GM12878 (cell line): ENCODE results near the gene ASIC2. TPM values are rescaled to one million over a fixed set of nuclear protein-coding genes. Genes with fewer than 3 reads are reported as not detected.
A peak's percentile ranks its signal among the peaks of the same experiment; 100 is the strongest.

Experiments used
- ATAC-seq: fragments of 200-7000 bp; cut with Tn5 transposase; 3 replicates; pipeline ENCODE4 v1.9.1; 2020; ENCODE audit warnings: mild to moderate bottlenecking, moderate library complexity
- BruUV-seq: library from RNA; stranded (reverse); fragments of 400-500 nt; replicated peaks from 2 replicates; lab custom pipeline; 2021; lab: Mats Ljungman, UMichigan
- CTCF ChIA-PET: fragments of 300-600 bp; sonication (Branson Sonifier 250); formaldehyde crosslinking; extraction: SDS; loops from one replicate; lab custom pipeline; 2021; ENCODE audit warnings: inconsistent platforms; lab: Yijun Ruan, JAX
- POLR2A ChIA-PET: fragments of 350-600 bp; formaldehyde crosslinking; extraction: SDS; loops from one replicate; lab custom pipeline; 2021; ENCODE audit warnings: inconsistent platforms; lab: Charles Lee
- RAD21 ChIA-PET: fragments of 300-600 bp; sonication (Branson Sonifier 250); formaldehyde crosslinking; loops from one replicate; lab custom pipeline; 2023; ENCODE audit warnings: antibody characterized with exemption; ENCODE audit not compliant: unreplicated experiment; lab: Charles Lee
- SMC1A ChIA-PET: fragments of 300-600 bp; sonication (Branson Sonifier 250); formaldehyde crosslinking; loops from one replicate; lab custom pipeline; 2023; ENCODE audit not compliant: unreplicated experiment, uncharacterized antibody; lab: Charles Lee
- DNase-seq: peaks from one replicate; pipeline ENCODE4 v3.0.0-alpha.2; 2011; ENCODE audit warnings: low read depth, low spot score
- FAIRE-seq: peaks from 3 replicates; lab custom pipeline; 2011; peaks lifted over from hg19 to GRCh38; lab: Jason Lieb, UNC
- H2AFZ ChIP-seq: 2 replicates; pipeline ENCODE4 v1.6.0; 2011; ENCODE audit warnings: low read depth, low read length, control low read depth; ENCODE audit not compliant: control insufficient read depth
- H3K27ac ChIP-seq: 2 replicates; pipeline ENCODE4 v1.5.1; 2011; ENCODE audit warnings: control low read depth; ENCODE audit not compliant: control insufficient read depth, insufficient read depth
- H3K27me3 ChIP-seq, 2 experiments: replicated peaks in 1 of 2; 2 replicates each; pipeline versions ENCODE4 v1.6.0 to v1.6.1; 2011; ENCODE audit warnings: low read length in 1 of 2; ENCODE audit not compliant: control insufficient read depth in 2 of 2, insufficient read depth in 2 of 2
- H3K36me3 ChIP-seq, 2 experiments: 2 replicates each; pipeline ENCODE4 v1.5.1; 2011; ENCODE audit warnings: low read length in 1 of 2; ENCODE audit not compliant: control insufficient read depth in 2 of 2, insufficient read depth in 2 of 2
- H3K4me1 ChIP-seq: 2 replicates; pipeline ENCODE4 v1.6.1; 2011; ENCODE audit warnings: mild to moderate bottlenecking, low read length, moderate library complexity, mixed read lengths; ENCODE audit not compliant: control insufficient read depth, insufficient read depth
- H3K4me2 ChIP-seq: 2 replicates; pipeline ENCODE4 v1.6.0; 2011; ENCODE audit warnings: control low read depth; ENCODE audit not compliant: control insufficient read depth, insufficient read depth
- H3K4me3 ChIP-seq: fragments of 200-600 bp; sonication (generic); 2 replicates; pipeline ENCODE4 v1.5.1; 2016
- H3K79me2 ChIP-seq: 2 replicates; pipeline ENCODE4 v1.6.0; 2011; ENCODE audit warnings: low read length; ENCODE audit not compliant: control insufficient read depth, insufficient read depth
- H3K9ac ChIP-seq: 2 replicates; pipeline ENCODE4 v1.8.0; 2011; ENCODE audit warnings: low read length, control low read depth, mixed read lengths; ENCODE audit not compliant: control insufficient read depth, insufficient read depth
- H3K9me3 ChIP-seq: replicated peaks from 3 replicates; pipeline ENCODE4 v1.5.1; 2011; ENCODE audit warnings: mild to moderate bottlenecking, low read length; ENCODE audit not compliant: control insufficient read depth, insufficient read depth
- H4K20me1 ChIP-seq: 2 replicates; pipeline ENCODE4 v1.6.0; 2011; ENCODE audit not compliant: control insufficient read depth, insufficient read depth
- LARP7 ChIP-seq: fragments of 450-650 bp; IDR thresholded peaks from 2 replicates; pipeline ENCODE4 v1.6.1; 2017; ENCODE audit warnings: mild to moderate bottlenecking
- NR2C1 ChIP-seq: fragments of 450-650 bp; IDR thresholded peaks from 2 replicates; pipeline ENCODE4 v1.6.1; 2017; ENCODE audit warnings: antibody characterized with exemption, mild to moderate bottlenecking, moderate library complexity
- POU2F2 ChIP-seq: IDR thresholded peaks from 3 replicates; pipeline ENCODE4 v1.6.1; 2011; ENCODE audit warnings: low read depth, mild to moderate bottlenecking, low read length, borderline replicate concordance
- TCF12 ChIP-seq: IDR thresholded peaks from 2 replicates; pipeline ENCODE4 v1.6.1; 2011; ENCODE audit warnings: low read depth, mild to moderate bottlenecking, low read length
- ZBED1 ChIP-seq: IDR thresholded peaks from 2 replicates; pipeline ENCODE4 v1.6.1; 2016; ENCODE audit warnings: borderline replicate concordance
- WGBS: methylation state at CpG from one replicate; pipeline ENCODE4 v1.1.6; 2016; ENCODE audit warnings: low lambda C conversion rate; ENCODE audit not compliant: insufficient replicate concordance, insufficient coverage; ENCODE audit errors: missing lambda C conversion rate; 5-methylcytosine and 5-hydroxymethylcytosine counted together
- in situ Hi-C: fragments of 300-500 bp; cut with MboI; formaldehyde crosslinking; loops from 9 replicates; pipeline ENCODE4 v1.14.3; 2018; ENCODE audit warnings: mixed read lengths
- intact Hi-C: fragments of 100-400 bp; cut with micrococcal nuclease; formaldehyde crosslinking; loops from one replicate; pipeline ENCODE4 v1.14.2; 2022; ENCODE audit not compliant: unreplicated experiment
- polyA plus RNA-seq, 11 experiments: library from polyadenylated mRNA; depleted of rRNA in 4 of 11; unstranded in 6 of 11; stranded (reverse) in 5 of 11; fragments of >200 nt; fragmentation: Nextera tagmentation in 4 of 11; fragmentation: Illumina TruSeq in 1 of 11; extraction: Ambion mirVana in 4 of 11; extraction: Trizol in 1 of 11; gene quantifications; 1 replicate in 1 of 11; 2 replicates in 10 of 11; pipeline versions ENCODE4 v1.2.1 to v1.2.3, GENCODE V29; 2011 to 2016; ENCODE audit warnings: inconsistent platforms in 2 of 11, missing spikeins in 2 of 11, low read depth in 1 of 11
- total RNA-seq, 4 experiments: library from RNA; depleted of rRNA in 3 of 4; stranded (reverse); fragments of >200 nt in 3 of 4; fragmentation: Illumina TruSeq in 1 of 4; extraction: Trizol in 1 of 4; gene quantifications; 2 replicates each; pipeline versions ENCODE4 v1.2.1 to v1.2.3, GENCODE V29; 2013 to 2021
- TF ChIP-seq, protein P1 (sequence below): fragments of 450-650 bp; IDR thresholded peaks from 2 replicates; pipeline ENCODE4 v1.6.1; 2017; ENCODE audit warnings: borderline replicate concordance
- TF ChIP-seq, protein P2 (sequence below): fragments of 450-650 bp; formaldehyde crosslinking; IDR thresholded peaks from 2 replicates; pipeline ENCODE4 v1.4.0; 2022; ENCODE audit warnings: mild to moderate bottlenecking, moderate library complexity
- TF ChIP-seq, protein P3 (sequence below), 3 experiments: IDR thresholded peaks in 2 of 3; conservative IDR thresholded peaks in 1 of 3; 2 replicates each; pipeline ENCODE4 v1.5.1; 2011; ENCODE audit warnings: low read depth in 3 of 3, low read length in 3 of 3, mild to moderate bottlenecking in 3 of 3, control low read depth in 2 of 3, moderate library complexity in 2 of 3, inconsistent platforms in 1 of 3, mixed read lengths in 1 of 3; ENCODE audit not compliant: control insufficient read depth in 2 of 3, insufficient read depth in 1 of 3; ENCODE audit errors: extremely low read depth in 1 of 3
- TF ChIP-seq, protein P4 (sequence below): IDR thresholded peaks from 2 replicates; pipeline ENCODE4 v1.6.1; 2012; ENCODE audit warnings: mild to moderate bottlenecking, low read depth, low read length

Gene ASIC2
- total and polyA plus RNA-seq, 10 of the 15 experiments (the other 5 are each of a cell fraction or from before 2014, with no cell fraction given), result not detected

DNA sequence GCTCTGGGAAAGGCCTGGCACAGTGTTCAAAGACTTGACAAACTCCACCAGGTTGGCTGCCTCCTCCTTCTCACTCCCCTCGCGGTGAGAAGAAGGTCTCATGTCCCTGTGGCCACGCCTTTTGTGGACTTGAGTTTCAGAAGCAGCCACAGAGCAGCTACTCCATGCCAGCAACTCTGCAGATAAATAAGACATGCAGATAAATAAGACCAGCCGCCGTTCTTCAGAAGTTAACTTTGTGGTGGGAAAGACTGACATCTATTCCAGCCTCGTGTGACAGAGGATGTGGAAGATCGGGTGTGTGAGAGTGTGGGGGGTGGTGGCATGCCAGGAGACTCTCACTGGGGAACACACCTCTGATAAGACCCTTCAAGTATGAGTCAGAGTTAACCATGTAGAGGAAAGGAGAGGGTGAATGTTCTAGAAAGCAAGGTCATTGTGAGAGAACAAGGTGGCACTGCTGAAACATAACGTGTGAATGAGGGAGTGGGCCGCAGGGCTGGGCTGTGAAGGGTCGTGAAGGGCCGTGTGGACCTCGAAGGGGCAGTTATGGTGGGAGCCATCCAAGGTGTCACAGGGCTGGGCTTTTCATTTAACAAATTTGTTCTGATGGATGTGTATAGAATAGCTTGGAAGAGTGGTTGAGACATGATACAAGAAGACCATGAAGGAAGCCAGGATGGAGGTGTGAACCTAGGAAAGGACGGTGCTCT is 300.6 kb downstream of the ASIC2 start:
- ChIA-PET SMC1A (interaction anchor here (0.6 kb wide), 1 partner anchor 280 kb away, joined by 3 read pairs; no protein-coding TSS in a partner anchor), RAD21 (no interaction called here), POLR2A (no interaction called here), CTCF (interaction anchor here (0.6 to 1.0 kb wide), 2 partner anchors 56 to 333 kb away, joined by 3 read pairs; no protein-coding TSS in a partner anchor)
- no peak for FAIRE-seq
- Histone ChIP-seq H3K27me3 (no peaks in the 10 kb centered on the region), H3K79me2 (no peaks in the 10 kb centered on the region), H3K9ac (no peak overlapping the region), H4K20me1 (no peaks in the 10 kb centered on the region), H2AFZ (no peak overlapping the region), H3K9me3 (peaks cover 7% of the 10 kb centered on the region; the same call in 2 of the 3 replicates), H3K4me1 (peaks cover 14% of the 10 kb centered on the region), H3K4me2 (no peak overlapping the region), H3K36me3 (no peaks in the 10 kb centered on the region; a peak in 1 of 4 replicates), H3K4me3 (no peak overlapping the region), H3K27ac (no peak overlapping the region)
- no TSS peak for BruUV-seq
- in situ Hi-C loops (no loop called here), intact Hi-C loops (no loop called here)
- DNase-seq, result no peak
- 43% methylated on average over 13 of the region's 13 CpGs for WGBS
- peak; percentile 23; the same call in 2 of the 3 replicates for ATAC-seq
- TF ChIP-seq NR2C1 (no peak), TCF12 (no peak), ZBED1 (no peak), LARP7 (no peak), POU2F2 (no peak)
- TF ChIP-seq, protein P1, sequence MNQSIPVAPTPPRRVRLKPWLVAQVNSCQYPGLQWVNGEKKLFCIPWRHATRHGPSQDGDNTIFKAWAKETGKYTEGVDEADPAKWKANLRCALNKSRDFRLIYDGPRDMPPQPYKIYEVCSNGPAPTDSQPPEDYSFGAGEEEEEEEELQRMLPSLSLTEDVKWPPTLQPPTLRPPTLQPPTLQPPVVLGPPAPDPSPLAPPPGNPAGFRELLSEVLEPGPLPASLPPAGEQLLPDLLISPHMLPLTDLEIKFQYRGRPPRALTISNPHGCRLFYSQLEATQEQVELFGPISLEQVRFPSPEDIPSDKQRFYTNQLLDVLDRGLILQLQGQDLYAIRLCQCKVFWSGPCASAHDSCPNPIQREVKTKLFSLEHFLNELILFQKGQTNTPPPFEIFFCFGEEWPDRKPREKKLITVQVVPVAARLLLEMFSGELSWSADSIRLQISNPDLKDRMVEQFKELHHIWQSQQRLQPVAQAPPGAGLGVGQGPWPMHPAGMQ, result no peak
- TF ChIP-seq, protein P2, sequence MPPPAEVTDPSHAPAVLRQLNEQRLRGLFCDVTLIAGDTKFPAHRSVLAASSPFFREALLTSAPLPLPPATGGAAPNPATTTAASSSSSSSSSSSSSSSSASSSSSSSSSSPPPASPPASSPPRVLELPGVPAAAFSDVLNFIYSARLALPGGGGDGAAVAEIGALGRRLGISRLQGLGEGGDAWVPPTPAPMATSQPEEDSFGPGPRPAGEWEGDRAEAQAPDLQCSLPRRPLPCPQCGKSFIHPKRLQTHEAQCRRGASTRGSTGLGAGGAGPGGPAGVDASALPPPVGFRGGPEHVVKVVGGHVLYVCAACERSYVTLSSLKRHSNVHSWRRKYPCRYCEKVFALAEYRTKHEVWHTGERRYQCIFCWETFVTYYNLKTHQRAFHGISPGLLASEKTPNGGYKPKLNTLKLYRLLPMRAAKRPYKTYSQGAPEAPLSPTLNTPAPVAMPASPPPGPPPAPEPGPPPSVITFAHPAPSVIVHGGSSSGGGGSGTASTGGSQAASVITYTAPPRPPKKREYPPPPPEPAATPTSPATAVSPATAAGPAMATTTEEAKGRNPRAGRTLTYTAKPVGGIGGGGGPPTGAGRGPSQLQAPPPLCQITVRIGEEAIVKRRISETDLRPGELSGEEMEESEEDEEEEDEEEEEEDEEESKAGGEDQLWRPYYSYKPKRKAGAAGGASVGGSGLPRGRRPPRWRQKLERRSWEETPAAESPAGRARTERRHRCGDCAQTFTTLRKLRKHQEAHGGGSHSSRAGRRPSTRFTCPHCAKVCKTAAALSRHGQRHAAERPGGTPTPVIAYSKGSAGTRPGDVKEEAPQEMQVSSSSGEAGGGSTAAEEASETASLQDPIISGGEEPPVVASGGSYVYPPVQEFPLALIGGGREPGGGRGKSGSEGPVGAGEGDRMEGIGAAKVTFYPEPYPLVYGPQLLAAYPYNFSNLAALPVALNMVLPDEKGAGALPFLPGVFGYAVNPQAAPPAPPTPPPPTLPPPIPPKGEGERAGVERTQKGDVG (CRISPR knock-in tag), result no peak
- TF ChIP-seq, protein P3, sequence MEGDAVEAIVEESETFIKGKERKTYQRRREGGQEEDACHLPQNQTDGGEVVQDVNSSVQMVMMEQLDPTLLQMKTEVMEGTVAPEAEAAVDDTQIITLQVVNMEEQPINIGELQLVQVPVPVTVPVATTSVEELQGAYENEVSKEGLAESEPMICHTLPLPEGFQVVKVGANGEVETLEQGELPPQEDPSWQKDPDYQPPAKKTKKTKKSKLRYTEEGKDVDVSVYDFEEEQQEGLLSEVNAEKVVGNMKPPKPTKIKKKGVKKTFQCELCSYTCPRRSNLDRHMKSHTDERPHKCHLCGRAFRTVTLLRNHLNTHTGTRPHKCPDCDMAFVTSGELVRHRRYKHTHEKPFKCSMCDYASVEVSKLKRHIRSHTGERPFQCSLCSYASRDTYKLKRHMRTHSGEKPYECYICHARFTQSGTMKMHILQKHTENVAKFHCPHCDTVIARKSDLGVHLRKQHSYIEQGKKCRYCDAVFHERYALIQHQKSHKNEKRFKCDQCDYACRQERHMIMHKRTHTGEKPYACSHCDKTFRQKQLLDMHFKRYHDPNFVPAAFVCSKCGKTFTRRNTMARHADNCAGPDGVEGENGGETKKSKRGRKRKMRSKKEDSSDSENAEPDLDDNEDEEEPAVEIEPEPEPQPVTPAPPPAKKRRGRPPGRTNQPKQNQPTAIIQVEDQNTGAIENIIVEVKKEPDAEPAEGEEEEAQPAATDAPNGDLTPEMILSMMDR (IDR thresholded peaks at IDR 0.05 in 2 of 3, conservative IDR thresholded peaks at IDR 0.05 in 1 of 3; ENCODE audit: control insufficient read depth in 2 of 3, extremely low read depth in 1 of 3, insufficient read depth in 1 of 3, low read depth in 3 of 3, low read length in 3 of 3), result no peak
- TF ChIP-seq, protein P4, sequence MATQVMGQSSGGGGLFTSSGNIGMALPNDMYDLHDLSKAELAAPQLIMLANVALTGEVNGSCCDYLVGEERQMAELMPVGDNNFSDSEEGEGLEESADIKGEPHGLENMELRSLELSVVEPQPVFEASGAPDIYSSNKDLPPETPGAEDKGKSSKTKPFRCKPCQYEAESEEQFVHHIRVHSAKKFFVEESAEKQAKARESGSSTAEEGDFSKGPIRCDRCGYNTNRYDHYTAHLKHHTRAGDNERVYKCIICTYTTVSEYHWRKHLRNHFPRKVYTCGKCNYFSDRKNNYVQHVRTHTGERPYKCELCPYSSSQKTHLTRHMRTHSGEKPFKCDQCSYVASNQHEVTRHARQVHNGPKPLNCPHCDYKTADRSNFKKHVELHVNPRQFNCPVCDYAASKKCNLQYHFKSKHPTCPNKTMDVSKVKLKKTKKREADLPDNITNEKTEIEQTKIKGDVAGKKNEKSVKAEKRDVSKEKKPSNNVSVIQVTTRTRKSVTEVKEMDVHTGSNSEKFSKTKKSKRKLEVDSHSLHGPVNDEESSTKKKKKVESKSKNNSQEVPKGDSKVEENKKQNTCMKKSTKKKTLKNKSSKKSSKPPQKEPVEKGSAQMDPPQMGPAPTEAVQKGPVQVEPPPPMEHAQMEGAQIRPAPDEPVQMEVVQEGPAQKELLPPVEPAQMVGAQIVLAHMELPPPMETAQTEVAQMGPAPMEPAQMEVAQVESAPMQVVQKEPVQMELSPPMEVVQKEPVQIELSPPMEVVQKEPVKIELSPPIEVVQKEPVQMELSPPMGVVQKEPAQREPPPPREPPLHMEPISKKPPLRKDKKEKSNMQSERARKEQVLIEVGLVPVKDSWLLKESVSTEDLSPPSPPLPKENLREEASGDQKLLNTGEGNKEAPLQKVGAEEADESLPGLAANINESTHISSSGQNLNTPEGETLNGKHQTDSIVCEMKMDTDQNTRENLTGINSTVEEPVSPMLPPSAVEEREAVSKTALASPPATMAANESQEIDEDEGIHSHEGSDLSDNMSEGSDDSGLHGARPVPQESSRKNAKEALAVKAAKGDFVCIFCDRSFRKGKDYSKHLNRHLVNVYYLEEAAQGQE, result no peak
